ENCODE measurements around the gene DNAJC5G.

DNA sequence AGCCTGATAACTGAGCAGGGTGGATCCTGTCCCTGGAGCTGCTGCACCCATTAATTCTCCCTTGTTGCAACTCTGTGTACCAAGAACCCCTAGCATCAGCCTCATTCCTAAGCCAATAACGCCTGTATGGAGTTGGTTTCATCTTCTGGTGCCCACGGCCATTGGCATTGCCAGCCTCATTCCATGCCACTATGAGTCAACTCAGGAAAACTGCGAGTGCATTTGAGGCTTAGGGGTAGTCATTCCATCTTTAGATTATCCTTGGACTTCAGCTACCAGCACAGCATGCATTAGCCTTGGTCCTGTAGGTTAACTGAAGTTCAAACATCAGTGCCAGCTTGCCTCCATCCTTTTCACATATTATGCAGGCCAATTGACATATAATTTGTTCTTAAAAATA lies 5.6 kb downstream of the DNAJC5G start:
- no peak for TF ChIP-seq POLR2A (IDR thresholded peaks at IDR 0.05)
- TF ChIP-seq, protein P1, sequence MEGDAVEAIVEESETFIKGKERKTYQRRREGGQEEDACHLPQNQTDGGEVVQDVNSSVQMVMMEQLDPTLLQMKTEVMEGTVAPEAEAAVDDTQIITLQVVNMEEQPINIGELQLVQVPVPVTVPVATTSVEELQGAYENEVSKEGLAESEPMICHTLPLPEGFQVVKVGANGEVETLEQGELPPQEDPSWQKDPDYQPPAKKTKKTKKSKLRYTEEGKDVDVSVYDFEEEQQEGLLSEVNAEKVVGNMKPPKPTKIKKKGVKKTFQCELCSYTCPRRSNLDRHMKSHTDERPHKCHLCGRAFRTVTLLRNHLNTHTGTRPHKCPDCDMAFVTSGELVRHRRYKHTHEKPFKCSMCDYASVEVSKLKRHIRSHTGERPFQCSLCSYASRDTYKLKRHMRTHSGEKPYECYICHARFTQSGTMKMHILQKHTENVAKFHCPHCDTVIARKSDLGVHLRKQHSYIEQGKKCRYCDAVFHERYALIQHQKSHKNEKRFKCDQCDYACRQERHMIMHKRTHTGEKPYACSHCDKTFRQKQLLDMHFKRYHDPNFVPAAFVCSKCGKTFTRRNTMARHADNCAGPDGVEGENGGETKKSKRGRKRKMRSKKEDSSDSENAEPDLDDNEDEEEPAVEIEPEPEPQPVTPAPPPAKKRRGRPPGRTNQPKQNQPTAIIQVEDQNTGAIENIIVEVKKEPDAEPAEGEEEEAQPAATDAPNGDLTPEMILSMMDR (IDR thresholded peaks at IDR 0.05), result no peak

Measured in right lobe of liver (tissue), 4 donors.